ENCODE results near the gene TEAD1.

DNA sequence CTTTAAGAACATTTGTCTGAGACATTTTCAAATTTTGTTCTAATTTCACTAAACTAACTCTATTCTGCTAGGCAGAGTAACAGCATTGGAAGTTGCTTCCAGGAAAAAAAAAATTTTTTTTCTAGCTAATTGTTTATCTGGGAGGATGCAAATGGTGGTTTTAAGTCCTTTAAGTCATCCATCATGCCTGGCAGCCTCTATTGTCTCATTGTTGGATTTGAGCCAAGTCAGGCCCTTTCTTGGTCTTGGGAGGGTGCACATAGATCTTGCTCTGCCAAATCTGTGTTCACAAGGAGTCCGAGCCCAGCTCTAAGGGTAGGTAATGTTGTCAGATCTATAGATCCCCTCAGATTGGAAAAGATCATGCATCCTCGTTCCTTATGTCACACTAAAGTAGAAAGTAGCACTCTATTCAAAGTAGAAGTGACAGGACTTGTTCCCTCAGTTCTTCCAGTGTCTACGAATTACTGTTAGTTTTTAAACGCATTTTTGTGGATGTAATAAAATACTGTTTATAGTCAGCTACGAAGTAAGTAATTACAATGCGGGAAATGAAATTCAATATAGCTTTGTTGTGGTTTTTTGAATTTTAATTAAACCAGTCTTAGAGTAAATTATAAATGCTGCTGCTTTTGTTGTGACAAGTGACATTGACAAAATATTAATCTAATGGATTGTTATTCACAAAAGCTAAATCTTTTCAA is 168.9 kb downstream of the TEAD1 start:
- TF ChIP-seq EP300 (IDR thresholded peaks at IDR 0.05) = no peak
- no peak for TF ChIP-seq POLR2A (IDR thresholded peaks at IDR 0.05)
